ENCODE measurements around the gene CALN1. TPM values are rescaled to one million over a fixed set of nuclear protein-coding genes. Genes with fewer than 3 reads are reported as not detected.

The CALN1 gene
- total and polyA plus RNA-seq, 9 of the 15 experiments (the other 6 are each of a cell fraction or from before 2014, with no cell fraction given): 1.4 to 7.5 (median 3.3) TPM

DNA sequence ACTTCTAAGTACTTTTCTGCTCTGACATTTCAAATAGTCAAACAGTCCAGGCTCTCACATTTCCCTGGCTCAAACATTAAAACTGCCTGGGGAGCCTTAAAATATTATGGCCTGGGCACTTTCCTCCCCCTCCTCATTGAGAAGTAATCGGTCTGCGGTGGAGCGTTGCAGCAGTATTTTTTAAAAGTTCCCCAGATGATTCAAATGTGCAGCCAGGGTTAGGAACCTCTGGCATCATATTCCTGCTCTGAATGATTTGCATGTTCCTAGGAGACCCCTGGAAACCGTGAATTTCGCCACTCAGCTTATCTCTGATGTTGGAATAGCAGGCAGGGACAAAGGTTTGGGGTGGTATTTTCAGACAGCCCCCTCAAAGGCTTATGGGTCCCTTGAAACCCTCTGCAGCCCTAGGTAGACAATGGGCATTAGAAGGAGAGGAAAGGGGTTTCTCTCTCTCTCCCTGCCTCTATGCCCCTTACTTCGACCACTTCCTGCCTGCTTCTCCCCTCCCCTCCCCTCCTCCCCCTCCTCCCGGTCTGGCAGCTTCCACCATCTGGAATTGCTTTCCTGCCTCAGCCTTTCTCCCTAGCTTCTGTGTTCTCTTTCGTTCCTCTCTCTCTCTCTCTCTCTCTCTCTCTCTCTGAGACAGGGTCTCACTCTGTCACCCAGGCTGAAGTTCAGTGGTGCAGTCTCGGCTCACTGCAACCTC lies 658.0 kb downstream of the CALN1 start:
- ChIA-PET POLR2A (interaction anchor here (0.5 kb wide), 1 partner anchor 170 kb away, joined by 3 read pairs; no protein-coding TSS in a partner anchor), CTCF (ENCODE audit: low intra/inter-chr PET ratio) (no interaction called here)
- Histone ChIP-seq H2AFZ (ENCODE audit: low read depth, low read length) (no peak overlapping the region), H3K9me1 (ENCODE audit: control insufficient read depth, insufficient read depth, low read length) (no peaks in the 10 kb centered on the region), H3K9ac (ENCODE audit: insufficient read depth in 1 of 2, low read depth in 2 of 2, low read length in 2 of 2) (no peak overlapping the region), H3K9me3 (replicated peaks; ENCODE audit: control insufficient read depth, insufficient read depth, low read depth, low read length) (no peaks in the 10 kb centered on the region; the same call in 1 of the 2 replicates), H3K27ac (ENCODE audit: extremely low read depth, low read depth, low read length) (no peak overlapping the region), H3K79me2 (ENCODE audit: control insufficient read depth, insufficient read depth, low read length) (no peaks in the 10 kb centered on the region), H3K36me3 (ENCODE audit: control insufficient read depth, insufficient read depth, low read length) (no peaks in the 10 kb centered on the region), H3K4me2 (ENCODE audit: insufficient read depth, low read length) (no peak overlapping the region), H3K4me1 (replicated peaks in 1 of 2; ENCODE audit: control insufficient read depth in 2 of 2, insufficient read depth in 2 of 2, low read length in 2 of 2) (peaks cover 0 to 9% of the 10 kb centered on the region in 2 experiments; a peak in 1 of 5 replicates), H3K27me3 (ENCODE audit: control insufficient read depth in 2 of 2, insufficient read depth in 2 of 2, low read length in 2 of 2) (0 out of 5 replicates have a peak, but pooled peaks cover 0 to 4% of the 10 kb centered on the region in 2 experiments), H3K4me3 (no peak overlapping the region), H4K20me1 (replicated peaks; ENCODE audit: control insufficient read depth, insufficient read depth, low read length) (no peaks in the 10 kb centered on the region)
- BruUV-seq (replicated peaks): no TSS peak
- in situ Hi-C loops (cut with MboI): no loop called here
- no peak for DNase-seq (ENCODE audit: extremely low read depth in 1 of 4, low spot score in 3 of 4)
- FAIRE-seq: no peak
- intact Hi-C loops (cut with micrococcal nuclease): loop anchor here (5.0 to 10.0 kb wide), 2 partner anchors 581 to 738 kb away; no protein-coding TSS in a partner anchor
- TF ChIP-seq ZNF695 (CRISPR knock-in tag; IDR thresholded peaks at IDR 0.05): no peak
- no peak for TF ChIP-seq SRSF3 (IDR thresholded peaks at IDR 0.05; ENCODE audit: insufficient read depth, low read length)
- no peak for TF ChIP-seq IFI16 (CRISPR knock-in tag; IDR thresholded peaks at IDR 0.05)
- TF ChIP-seq DACH1 (IDR thresholded peaks at IDR 0.05; ENCODE audit: partially characterized antibody): no peak
- no peak for TF ChIP-seq TAF7 (tag; IDR thresholded peaks at IDR 0.05)
- TF ChIP-seq NR2C2 (CRISPR knock-in tag; IDR thresholded peaks at IDR 0.05): no peak
- no peak for TF ChIP-seq NR2C2 (tag; IDR thresholded peaks at IDR 0.05)
- TF ChIP-seq MYNN (IDR thresholded peaks at IDR 0.05): no peak
- TF ChIP-seq MYNN (CRISPR knock-in tag; IDR thresholded peaks at IDR 0.05): no peak
- TF ChIP-seq ZNF696 (CRISPR knock-in tag; conservative IDR thresholded peaks at IDR 0.05): no peak
- TF ChIP-seq TSC22D4 (tag; IDR thresholded peaks at IDR 0.05): no peak
- no peak for TF ChIP-seq ZNF551 (CRISPR knock-in tag; IDR thresholded peaks at IDR 0.05)
- no peak for TF ChIP-seq KLF1 (tag; IDR thresholded peaks at IDR 0.05)
- no peak for TF ChIP-seq DPF2 (IDR thresholded peaks at IDR 0.05)
- TF ChIP-seq, protein P1, sequence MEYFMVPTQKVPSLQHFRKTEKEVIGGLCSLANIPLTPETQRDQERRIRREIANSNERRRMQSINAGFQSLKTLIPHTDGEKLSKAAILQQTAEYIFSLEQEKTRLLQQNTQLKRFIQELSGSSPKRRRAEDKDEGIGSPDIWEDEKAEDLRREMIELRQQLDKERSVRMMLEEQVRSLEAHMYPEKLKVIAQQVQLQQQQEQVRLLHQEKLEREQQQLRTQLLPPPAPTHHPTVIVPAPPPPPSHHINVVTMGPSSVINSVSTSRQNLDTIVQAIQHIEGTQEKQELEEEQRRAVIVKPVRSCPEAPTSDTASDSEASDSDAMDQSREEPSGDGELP (CRISPR knock-in tag; IDR thresholded peaks at IDR 0.05; ENCODE audit: borderline replicate concordance): no peak
- TF ChIP-seq FOXA3 (CRISPR knock-in tag; conservative IDR thresholded peaks at IDR 0.05 in 1 of 2, IDR thresholded peaks at IDR 0.05 in 1 of 2): no peak
- no peak for TF ChIP-seq ZFP30 (CRISPR knock-in tag; IDR thresholded peaks at IDR 0.05; ENCODE audit: borderline replicate concordance)
- no peak for TF ChIP-seq OTX1 (CRISPR knock-in tag; IDR thresholded peaks at IDR 0.05)
- ATAC-seq: no peak
- WGBS (ENCODE audit: insufficient coverage, low coverage, missing lambda C conversion rate): 0% methylated on average over 7 of the region's 9 CpGs
